Coronary artery (tissue), 2 donors: ENCODE data around the gene EEFSEC.

Source experiments
- DNase-seq: peaks from one replicate; pipeline ENCODE4 v3.0.0-alpha.2; 2017; ENCODE audit warnings: low spot score
- H3K27ac ChIP-seq, 2 donors: fragments of 200-600 bp; sonication (generic); one replicate each; pipeline ENCODE4 v1.5.1; 2016 to 2019
- H3K4me3 ChIP-seq: fragments of 200-600 bp; sonication (generic); 2 replicates; pipeline ENCODE4 v1.5.1; 2016; ENCODE audit warnings: mild to moderate bottlenecking, moderate library complexity
- CTCF ChIP-seq: fragments of 200-600 bp; sonication (generic); IDR thresholded peaks from one replicate; pipeline ENCODE4 v1.5.1; 2019; ENCODE audit warnings: antibody characterized with exemption

Gene EEFSEC

GRCh38 chr3:128307781-128308469 lies 154.6 kb downstream of the EEFSEC start:
- no peak for TF ChIP-seq CTCF
- H3K27ac ChIP-seq: no peak overlapping the region
- DNase-seq: peak; percentile 29

GRCh38 chr3:128309026-128309425 lies 155.7 kb downstream of the EEFSEC start:
- DNase-seq: peak; percentile 21
- no peak for TF ChIP-seq CTCF
- H3K27ac ChIP-seq: no peak overlapping the region

More at GRCh38 chr3:128307781-128308469, 154.6 kb downstream of the EEFSEC start:
- no peak overlapping the region for H3K4me3 ChIP-seq

GRCh38 chr3:128310286-128311058 lies 157.2 kb downstream of the EEFSEC start:
- H3K27ac ChIP-seq: no peak overlapping the region
- no peak for TF ChIP-seq CTCF
- peak; percentile 36 for DNase-seq
- no peak overlapping the region for H3K4me3 ChIP-seq

More at GRCh38 chr3:128309026-128309425, 155.7 kb downstream of the EEFSEC start:
- no peak overlapping the region for H3K4me3 ChIP-seq

GRCh38 chr3:128311441-128311844 lies 158.2 kb downstream of the EEFSEC start:
- TF ChIP-seq CTCF: no peak
- peak; percentile 33 for DNase-seq
- Histone ChIP-seq H3K27ac (no peak overlapping the region), H3K4me3 (no peak overlapping the region)

- DNase-seq: peak; percentile 17
- no peak overlapping the region for H3K27ac ChIP-seq
- H3K4me3 ChIP-seq: no peak overlapping the region
- TF ChIP-seq CTCF: no peak
These were observed 159.0 kb downstream of the EEFSEC start for GRCh38 chr3:128312271-128312670.

GRCh38 chr3:128313071-128313725 lies 159.9 kb downstream of the EEFSEC start:
- Histone ChIP-seq H3K4me3 (no peak overlapping the region), H3K27ac (no peak overlapping the region)
- DNase-seq: peak; percentile 40
- TF ChIP-seq CTCF: no peak
